SK-N-SH (cell line): ENCODE data around the gene FBH1.
"Not testable (repeated sequence)": the region's sequence is repeated elsewhere in the genome, so short reads cannot be mapped to it uniquely, and the experiment has no call there.

ENCODE experiments used
- EP300 ChIP-seq, 2 experiments: IDR thresholded peaks; 2 replicates each; pipeline versions ENCODE4 v1.4.0 to v1.6.1; 2012; ENCODE audit warnings: borderline replicate concordance in 1 of 2, low read depth in 1 of 2, low read length in 1 of 2
- FOXM1 ChIP-seq: IDR thresholded peaks from 2 replicates; pipeline ENCODE4 v1.4.0; 2012; ENCODE audit warnings: low read depth, mild to moderate bottlenecking
- GABPA ChIP-seq: IDR thresholded peaks from 2 replicates; pipeline ENCODE4 v1.4.0; 2012; ENCODE audit warnings: low read depth, mild to moderate bottlenecking
- RXRA ChIP-seq: IDR thresholded peaks from 2 replicates; pipeline ENCODE4 v1.4.0; 2012; ENCODE audit warnings: low read depth, mild to moderate bottlenecking, borderline replicate concordance
- YY1 ChIP-seq: IDR thresholded peaks from 2 replicates; pipeline ENCODE4 v1.4.0; 2012; ENCODE audit warnings: low read depth, mild to moderate bottlenecking
- TF ChIP-seq, protein P1 (sequence below): fragments of 200-600 bp; sonication (generic); IDR thresholded peaks from 2 replicates; pipeline ENCODE4 v1.6.1; 2017; ENCODE audit warnings: antibody characterized with exemption, mild to moderate bottlenecking, moderate library complexity

DNA sequence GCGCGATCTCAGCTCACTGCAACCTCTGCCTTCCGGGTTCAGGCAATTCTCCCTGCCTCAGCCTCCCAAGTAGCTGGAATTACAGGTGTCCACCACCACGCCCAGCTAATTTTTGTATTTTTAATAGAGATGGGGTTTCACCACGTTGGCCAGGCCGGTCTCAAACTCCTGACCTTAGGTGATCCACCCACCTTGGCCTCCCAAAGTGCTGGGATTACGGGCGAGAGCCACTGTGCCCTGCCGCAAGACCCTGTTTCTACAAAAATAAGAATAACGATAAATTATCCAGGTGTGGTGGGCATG is 70.9 kb downstream of the FBH1 start:
- not testable (repeated sequence) for TF ChIP-seq GABPA; YY1; EP300 (IDR thresholded peaks at IDR 0.05; ENCODE audit: borderline replicate concordance in 1 of 2, low read depth in 1 of 2, low read length in 1 of 2); FOXM1; RXRA
- TF ChIP-seq, protein P1, sequence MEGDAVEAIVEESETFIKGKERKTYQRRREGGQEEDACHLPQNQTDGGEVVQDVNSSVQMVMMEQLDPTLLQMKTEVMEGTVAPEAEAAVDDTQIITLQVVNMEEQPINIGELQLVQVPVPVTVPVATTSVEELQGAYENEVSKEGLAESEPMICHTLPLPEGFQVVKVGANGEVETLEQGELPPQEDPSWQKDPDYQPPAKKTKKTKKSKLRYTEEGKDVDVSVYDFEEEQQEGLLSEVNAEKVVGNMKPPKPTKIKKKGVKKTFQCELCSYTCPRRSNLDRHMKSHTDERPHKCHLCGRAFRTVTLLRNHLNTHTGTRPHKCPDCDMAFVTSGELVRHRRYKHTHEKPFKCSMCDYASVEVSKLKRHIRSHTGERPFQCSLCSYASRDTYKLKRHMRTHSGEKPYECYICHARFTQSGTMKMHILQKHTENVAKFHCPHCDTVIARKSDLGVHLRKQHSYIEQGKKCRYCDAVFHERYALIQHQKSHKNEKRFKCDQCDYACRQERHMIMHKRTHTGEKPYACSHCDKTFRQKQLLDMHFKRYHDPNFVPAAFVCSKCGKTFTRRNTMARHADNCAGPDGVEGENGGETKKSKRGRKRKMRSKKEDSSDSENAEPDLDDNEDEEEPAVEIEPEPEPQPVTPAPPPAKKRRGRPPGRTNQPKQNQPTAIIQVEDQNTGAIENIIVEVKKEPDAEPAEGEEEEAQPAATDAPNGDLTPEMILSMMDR: not testable (repeated sequence)
